Activated CD4-positive, CD25-positive, alpha-beta regulatory T cell (primary cell): ENCODE results near the gene SIGLEC11.
"Not testable (repeated sequence)": the region's sequence is repeated elsewhere in the genome, so short reads cannot be mapped to it uniquely, and the experiment has no call there.

Source experiments
- DNase-seq, 4 experiments: peaks; one replicate each; lab custom pipeline; 2025; lab: John Stamatoyannopoulos, UW

Gene SIGLEC11, protein sequence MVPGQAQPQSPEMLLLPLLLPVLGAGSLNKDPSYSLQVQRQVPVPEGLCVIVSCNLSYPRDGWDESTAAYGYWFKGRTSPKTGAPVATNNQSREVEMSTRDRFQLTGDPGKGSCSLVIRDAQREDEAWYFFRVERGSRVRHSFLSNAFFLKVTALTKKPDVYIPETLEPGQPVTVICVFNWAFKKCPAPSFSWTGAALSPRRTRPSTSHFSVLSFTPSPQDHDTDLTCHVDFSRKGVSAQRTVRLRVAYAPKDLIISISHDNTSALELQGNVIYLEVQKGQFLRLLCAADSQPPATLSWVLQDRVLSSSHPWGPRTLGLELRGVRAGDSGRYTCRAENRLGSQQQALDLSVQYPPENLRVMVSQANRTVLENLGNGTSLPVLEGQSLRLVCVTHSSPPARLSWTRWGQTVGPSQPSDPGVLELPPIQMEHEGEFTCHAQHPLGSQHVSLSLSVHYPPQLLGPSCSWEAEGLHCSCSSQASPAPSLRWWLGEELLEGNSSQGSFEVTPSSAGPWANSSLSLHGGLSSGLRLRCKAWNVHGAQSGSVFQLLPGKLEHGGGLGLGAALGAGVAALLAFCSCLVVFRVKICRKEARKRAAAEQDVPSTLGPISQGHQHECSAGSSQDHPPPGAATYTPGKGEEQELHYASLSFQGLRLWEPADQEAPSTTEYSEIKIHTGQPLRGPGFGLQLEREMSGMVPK

DNA sequence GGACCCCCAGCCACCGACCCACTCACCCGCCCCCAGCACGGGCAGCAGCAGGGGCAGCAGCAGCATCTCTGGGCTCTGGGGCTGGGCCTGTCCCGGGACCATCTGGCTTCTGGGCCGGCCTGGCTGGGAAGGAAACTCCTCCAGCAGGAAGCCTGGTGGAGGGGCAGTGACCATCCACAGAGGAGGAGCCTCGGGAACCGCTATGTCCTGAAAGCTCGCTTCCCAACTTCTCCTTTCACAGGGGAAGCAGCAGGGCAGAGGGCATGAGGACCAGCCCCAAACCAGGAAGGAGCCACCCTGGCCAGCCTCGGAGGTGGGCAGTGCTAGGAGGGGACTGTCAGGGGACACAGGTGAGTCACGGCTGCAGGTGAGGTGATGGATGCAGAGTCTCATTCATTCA is at the start of gene SIGLEC11:
TSS of gene SIGLEC11 (minus strand) at position 193 of the 400 bp plus-strand sequence. CDS start at position 102, 91 bp downstream.
- not testable (repeated sequence) for DNase-seq

DNA sequence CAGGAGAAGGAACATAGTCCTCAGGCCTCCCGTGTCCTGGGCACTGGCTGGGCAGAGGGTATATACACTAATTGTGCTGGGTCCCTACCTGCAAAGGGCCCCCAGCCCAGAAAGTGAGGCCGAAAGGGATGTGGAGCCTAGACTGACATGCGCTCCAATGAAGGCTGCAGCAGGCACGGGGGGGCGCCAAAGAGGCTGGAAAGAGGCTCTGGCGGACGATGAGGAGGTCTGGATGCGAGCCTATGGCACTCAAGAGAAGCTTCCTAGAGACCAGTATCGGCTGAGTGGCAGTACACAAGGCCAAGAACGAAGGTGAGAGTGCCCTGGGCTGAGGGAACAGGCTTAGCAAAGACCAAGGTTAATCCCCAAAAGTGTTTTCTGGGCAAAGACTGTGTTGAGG is 47.6 kb upstream of the SIGLEC11 start:
- DNase-seq, result no peak

DNA sequence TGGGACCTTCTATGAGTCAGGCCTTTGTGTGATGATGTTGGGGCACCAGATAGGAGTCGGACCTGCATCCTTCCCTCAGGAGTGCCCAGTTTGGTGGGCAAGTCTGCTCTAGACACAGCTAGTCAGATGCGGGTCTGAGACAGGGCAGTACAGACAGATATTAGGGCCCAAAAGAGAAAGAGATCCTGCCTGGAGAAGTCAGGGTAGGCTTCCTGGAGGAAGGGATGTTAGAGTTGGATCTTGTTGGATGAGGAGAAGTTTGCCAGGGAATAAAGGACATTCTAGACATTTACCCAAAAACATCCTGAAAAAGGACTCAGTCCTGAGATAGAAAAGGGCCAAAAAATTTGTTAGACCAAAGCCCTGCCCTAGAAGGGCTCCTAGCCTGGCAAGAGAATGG is 47.0 kb upstream of the SIGLEC11 start:
- DNase-seq, result no peak

DNA sequence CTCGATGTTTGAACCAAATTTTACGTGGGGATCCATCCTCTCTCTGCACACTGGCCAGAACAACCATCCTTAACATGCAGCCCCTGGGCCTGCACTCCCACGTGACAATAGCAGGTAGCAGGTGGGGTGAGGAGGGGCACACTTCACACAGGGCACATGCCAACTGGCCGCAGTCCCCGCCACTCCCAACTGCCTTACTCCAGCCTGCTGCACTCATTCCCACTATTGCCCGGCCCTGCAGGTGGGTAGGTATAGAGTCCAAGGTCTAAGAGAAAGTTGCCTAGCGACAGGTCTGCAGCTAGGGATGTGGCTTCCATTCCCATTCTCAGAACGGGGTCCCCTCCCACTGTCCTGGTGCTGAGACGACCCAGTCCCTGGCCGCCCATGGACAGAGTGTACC is 46.2 kb upstream of the SIGLEC11 start:
- DNase-seq, result no peak

DNA sequence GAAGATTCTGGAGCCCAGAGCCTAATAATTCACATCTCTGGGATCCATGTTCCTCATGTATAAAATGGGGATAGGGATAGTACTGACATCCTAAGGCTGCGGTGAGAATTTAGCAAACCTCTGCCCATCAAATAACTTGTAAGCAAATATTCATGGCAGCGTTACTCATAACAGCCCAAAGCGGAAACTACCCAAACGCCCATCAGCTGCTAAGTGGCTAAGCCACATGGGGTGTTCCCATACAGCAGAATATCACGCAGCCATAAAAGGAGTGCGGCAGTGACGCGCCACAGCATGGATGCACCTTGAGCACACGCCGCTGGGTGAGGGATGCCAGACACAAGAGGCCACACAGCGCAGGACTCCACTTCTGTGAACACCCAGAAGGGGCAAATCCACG is 44.5 kb upstream of the SIGLEC11 start:
- DNase-seq, result no peak

DNA sequence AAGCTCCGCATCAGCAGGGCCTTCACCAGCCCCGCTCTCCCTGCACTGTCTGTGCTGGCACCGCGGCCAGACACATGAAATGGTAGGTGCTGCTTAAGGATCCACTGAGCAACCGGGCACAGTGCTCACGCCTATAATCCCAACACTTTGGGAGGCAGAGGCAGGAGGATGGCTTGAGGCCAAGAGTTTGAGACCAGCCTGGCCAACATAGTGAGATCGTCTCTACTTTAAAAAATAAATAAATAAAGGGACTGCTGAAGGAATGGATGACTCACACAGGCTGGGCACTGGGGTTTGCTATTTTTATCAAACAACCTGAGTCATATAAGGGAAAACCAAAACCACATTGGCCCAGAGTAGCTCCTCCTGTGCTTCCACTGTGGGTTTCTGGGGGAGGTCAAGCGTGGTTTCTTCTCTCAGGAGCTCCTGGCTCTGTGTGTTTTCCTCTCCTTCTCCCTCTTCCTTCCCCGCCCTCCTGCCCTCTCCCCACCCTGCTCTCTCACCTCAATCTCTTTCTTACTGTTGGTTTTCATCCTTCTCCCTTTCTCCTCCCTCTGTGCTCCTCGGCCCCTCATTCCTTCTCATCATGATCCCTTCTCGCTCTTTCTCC is 42.9 kb upstream of the SIGLEC11 start:
- no peak for DNase-seq

DNA sequence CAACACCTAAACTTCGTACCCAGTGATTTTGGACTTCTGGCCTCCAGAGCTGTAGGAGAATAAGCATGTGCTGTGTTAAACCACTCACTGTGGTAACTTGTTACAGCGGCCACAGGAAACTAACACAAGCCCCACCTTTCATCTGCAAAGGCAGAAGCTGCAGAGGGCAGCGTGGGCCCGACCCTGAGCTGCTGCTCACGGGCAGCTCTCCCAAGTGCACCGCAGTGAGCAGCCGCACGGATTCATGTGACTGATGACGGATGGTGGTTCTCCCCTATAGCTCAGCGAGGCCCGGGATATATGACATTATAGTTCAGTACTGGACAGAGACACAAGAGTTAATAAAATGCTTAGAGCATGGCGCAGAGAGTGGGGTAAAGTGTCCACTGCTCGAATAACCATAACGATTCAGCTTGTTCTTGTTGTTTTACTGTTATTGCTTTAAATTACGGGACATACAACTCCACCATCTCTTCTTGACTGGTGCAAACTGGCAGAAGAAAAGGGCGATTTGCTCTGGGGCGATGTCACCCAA is 42.3 kb upstream of the SIGLEC11 start:
- no peak for DNase-seq

DNA sequence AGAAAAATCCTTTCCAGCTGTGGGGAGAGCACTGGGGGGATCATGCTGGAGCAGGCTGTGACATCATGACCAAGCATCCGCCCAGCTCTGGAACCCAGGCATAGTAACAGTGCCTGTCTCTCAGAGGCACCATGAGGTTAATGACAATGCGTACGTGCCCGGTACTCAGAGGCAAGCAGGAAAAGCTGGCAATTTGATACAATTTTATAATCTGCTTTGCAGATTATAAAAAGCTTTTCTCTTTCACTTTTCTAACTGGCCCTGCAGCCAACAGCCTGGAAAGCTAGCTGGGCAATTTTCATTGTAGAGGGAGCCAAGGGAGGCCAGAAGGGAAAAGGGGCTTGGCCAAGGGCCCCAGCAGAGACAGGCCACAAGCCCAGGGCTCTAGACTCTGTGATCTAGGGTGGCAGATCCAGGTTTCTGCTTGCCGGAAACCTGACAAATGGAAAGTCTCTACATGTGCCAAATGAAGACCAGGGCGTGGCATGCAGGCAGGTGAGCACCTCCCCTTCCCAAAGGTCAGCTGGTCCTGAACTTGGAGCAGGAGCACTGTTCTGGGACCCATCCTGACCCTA is 41.5 kb upstream of the SIGLEC11 start:
- no peak for DNase-seq

DNA sequence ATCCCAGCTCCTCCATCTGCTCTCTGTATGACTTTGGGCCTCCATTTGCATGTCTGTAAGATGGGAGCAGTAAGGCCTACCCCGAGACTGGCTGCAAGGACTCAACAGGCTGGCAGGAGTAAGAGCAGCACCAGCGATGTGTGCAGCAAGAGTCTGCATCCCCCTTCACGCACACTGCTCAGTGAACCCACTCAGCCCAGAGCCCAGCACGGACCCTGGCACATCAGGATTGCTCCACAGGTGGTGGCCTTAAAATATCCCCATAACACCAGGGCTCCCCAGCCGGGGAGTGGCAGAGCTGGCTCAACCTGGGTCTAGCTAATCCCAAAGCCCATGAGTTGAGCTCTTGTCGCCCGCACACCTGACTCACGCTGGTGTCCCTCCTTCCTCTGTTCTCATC is 40.8 kb upstream of the SIGLEC11 start:
- no peak for DNase-seq

DNA sequence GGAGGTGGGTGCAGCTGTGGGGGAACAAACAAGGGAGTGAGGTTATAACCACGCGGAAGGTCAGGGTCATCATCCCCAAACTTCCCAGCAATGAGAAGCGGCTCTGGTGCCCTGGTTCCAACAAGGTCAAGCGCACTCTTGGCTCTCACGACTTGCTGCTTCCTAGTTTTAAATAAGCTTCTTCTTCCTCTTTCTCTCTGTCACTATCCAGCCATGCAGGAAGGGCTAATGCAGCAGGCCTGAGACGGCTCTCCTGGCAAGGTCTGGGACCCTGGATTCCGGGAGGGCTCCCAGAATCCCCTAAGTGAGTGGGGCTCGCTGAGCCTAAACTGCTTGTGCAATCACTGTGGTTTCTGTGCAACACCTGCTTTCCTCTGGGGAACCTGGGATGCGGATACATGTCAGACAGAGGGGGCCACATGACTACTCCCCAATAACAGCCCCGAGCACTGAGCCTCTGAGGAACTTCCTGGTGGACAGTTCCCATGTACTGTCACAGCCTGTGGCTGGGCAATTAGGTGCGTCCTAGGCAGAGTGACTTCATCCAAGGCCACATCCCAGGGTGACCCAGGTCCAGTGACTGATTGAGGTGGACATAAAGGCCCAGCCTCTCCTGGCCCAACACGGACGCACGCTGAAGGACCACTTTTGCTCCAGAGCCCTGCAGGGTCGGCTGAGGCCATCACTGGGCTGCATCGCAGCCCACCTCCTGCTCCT is 40.0 kb upstream of the SIGLEC11 start:
- DNase-seq, result no peak

DNA sequence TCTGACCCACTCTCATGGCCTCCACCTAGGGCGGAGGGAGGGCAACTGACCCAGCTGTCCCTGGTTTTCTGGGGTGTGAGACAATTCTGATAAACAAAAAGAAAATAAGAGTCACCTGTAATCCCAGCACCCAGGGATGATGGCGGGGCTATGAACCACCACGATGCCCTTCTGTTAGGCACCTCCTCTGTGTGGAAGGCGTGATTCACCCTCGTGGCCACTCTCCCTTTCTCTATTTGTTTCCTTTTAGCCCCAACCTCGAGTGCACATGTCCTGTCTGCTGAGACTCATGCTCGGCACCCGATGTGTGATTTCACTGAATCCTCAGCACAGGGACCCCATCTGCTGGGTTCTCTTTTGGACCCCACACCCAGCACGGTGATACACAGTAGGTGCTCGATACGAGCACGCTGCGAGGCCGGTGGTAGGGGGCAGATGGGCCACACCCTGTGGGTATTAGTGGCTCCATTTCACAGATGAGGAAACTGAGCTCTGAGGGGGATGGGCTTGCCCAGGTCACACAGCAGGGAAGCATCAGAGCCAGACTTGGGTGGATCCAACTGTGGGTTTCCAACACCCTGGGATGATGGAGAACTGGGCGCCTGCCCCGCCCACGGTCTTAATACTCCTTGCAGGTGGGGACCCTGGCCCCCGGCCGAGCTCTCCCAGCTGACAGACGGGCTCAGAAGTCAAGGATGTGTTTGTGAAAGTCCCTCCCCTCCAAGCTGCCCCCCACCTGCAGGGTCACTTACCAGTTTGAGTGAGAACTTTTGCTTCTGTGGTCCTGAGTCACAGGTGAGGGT is 39.3 kb upstream of the SIGLEC11 start:
- no peak for DNase-seq

DNA sequence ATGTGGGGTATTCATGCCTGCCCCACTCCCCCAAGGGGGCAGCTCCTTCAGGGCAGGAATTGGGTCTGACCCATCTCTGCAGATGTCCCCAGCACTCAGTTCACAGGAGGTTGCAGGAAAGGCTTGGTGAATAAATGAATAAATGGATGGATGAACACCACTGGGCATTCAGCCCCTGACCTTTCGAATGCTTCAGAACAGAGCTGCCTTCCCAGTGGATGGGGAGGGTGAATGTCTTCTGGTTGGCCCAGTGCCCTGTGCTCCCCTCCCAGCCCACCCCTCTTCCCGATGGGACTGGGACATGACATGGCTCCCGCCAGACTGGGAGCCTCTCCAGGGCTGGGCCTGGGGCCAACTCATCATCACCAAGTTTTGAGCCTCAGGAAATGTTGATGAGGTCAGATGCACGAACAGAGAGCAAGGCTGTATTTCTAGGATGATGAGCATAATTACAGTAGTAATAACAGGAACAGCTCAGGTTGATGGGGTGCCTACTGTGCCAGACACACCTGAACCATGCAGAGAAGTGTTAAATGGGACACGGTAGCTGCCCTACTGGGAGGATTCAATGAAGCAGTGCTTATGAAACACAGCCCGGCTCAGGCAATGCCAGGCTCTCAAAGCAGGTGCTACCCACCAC is 38.5 kb upstream of the SIGLEC11 start:
- no peak for DNase-seq

DNA sequence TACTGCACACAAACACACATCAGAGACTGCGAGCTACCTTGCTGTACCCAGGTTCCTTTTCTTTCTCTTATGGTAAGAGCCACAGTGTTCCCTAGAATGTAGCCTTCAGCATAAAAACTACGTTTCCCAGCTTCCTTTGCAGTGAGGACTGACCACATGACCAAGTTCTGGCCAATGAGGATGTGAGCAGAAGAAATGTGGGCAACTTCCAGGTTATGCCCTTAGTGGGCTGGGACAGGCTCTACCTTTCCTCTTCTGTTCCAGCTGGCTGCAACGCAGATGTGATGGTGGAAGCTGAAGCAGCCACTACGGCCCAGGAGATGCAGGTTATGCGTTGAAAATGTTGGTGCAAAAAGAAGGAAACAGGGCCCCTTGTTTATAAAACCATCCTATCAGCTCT is 36.7 kb upstream of the SIGLEC11 start:
- no peak for DNase-seq

DNA sequence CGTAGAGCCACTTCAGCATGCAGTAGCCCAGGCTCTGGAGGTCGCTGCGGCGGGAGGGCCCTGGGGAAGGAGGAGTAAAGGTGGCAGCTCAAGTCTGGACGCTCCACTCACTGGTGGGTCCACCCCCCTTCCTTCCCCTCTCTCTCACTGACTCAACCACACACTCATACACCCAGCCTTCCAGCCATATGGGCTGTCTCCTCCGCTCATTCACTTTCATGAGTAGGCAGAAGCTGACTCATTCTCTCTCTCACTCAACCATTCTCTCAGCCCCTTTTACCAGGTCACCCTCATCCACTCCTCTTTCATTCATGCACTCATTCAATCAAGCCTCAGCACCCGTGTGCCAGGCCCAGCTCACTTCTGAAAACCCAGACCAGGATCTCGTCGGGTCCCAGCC is 27.5 kb upstream of the SIGLEC11 start:
- no peak for DNase-seq

DNA sequence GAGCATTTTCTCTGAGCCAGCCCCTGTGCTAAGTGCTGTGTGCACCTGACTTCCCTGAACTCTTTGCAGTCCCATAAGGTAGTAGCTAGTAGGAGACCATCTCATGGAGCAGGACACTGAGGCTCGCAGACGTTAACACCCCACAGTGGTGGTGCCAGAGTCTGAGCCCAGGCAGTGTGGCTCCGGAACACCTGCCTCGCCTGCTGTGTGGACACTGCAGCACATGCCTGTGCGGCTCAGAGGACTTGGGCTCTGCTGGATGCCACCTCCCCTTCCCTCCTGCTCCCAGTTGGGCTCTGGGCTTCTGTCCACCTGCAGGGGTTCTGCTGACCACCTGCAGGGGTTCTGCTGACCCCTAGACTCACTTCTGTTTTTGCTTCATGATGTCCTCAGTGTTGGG is 27.0 kb upstream of the SIGLEC11 start:
- no peak for DNase-seq

DNA sequence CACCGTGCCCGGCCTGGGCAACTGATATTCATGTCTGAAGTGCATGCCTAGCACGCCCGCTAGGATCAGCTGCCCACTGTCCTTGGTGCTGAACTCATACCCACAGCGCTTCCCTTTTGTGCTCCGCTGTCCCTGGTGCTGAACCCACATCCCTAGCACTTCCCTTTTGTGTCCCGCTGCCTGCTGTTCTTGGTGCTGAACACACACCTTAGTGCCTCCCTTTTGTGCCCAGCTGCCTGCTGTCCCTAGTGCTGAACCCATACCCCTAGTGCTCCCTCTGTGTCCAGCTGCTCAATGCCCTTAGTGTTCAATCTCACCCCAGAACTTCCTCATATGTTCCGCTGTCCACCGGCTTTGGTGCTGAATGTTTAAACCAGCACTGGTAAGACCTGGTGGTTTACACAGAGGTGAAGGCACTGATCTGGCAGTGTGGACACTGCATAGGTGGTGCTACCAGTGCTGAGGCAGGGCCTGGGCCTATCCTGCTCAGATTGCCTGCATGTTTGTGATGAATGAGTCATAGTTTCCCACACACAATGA is 26.3 kb upstream of the SIGLEC11 start:
- peak; percentile 34 to 48 (median 44) for DNase-seq

DNA sequence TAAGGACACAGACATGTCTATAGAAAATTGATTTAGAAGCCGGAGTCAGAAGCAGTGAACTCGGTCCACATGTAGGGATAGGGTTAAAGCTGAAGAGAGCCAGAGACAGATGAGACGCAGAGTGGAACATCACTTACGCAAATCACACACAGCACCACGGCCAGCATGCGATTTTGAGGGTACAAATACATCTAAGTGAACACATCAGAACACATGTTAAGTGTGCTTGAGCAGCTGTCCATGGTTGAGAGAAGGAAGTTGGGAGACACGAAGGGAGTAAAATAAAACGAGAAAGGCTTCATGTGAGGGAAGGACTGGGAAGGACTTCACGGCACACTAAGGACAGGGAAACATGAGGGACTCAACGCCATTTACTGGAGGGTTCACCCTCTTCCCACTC is 25.4 kb upstream of the SIGLEC11 start:
- no peak for DNase-seq

DNA sequence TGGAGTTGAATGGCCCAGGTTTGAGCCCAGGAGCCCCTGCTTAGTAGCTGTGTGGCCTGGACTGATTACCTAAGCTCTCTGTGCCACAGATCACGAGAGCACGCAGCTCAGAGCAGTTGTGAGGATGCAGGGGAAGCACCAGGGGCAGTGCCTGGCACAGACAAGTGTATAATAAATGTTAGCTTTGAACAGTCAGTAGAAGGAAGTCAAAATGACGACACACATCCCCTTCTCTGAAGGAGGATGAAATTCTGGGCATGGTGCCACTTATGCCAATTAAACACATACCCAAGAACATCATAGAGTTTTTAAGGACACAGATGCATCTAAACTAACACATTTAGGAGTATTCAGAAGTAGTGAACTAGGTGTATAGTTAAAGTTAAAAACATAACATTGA is 24.9 kb upstream of the SIGLEC11 start:
- DNase-seq, result no peak

DNA sequence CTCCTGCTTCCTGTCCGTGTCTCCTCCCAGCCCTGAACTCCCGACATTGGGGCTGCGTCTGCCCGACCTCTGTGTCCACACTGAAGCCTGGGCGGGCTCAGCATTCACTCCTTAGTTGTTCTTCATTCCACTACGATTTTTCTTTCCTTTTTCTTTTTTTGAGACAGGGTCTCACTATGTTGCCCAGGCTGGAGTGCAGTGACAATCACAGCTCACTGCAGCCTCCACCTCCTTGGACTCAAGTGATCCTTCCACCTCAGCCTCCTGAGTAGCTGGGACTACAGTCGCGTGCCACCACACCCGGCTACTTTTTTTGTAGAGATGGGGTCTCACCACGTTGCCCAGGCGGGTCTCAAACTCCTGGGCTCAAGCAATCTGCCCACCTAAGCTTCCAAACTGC is 23.5 kb upstream of the SIGLEC11 start:
- DNase-seq, result no peak

DNA sequence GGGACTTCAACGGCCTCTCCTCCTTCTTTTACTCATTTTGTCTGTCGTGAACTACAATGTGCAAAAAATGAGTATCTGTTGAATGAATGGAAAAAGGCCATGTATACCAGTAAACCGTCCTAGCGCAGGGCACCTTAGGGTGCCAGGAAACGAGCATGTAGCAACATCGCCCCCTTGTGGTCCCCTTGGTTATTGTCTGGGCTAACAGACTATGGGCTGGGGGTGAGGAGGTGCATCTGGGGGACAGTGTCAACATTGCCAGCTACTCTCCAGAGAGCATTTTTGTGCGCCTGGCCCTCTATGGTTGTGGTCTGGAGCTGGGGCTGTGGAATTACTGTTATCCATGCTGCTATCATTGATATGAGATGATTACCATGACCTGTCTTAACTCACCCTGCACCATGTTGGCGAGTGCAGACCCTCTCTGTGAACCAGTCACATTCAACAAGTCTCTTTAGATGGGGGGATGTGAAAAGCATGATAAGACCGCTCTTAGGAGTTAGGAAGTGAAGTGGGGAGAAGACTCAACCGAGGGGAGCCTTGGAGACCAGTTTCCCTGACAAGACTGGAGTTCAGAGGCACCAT is 22.8 kb upstream of the SIGLEC11 start:
- DNase-seq, result peak; percentile 58 to 81 (median 63)
